ENCODE data around the gene METTL5.

METTL5 gene

GRCh38 chr2:169781249-169782013 is 43.3 kb downstream of the METTL5 start:
- DNase-seq (ENCODE audit: low read depth in 2 of 2): no peak

GRCh38 chr2:169778446-169778845 is 46.3 kb downstream of the METTL5 start:
- no peak for DNase-seq (ENCODE audit: low read depth in 2 of 2)

- no peak for DNase-seq (ENCODE audit: low read depth in 2 of 2)
These were observed 48.4 kb downstream of the METTL5 start for GRCh38 chr2:169776252-169776761.

GRCh38 chr2:169775765-169776164 is 48.9 kb downstream of the METTL5 start:
- no peak for DNase-seq (ENCODE audit: low read depth in 2 of 2)

- DNase-seq (ENCODE audit: low read depth in 2 of 2): no peak
These were observed 49.4 kb downstream of the METTL5 start for GRCh38 chr2:169775354-169775753.

GRCh38 chr2:169772651-169773050 is 52.1 kb downstream of the METTL5 start:
- no peak for DNase-seq (ENCODE audit: low read depth in 2 of 2)

GRCh38 chr2:169771612-169772011 is 53.1 kb downstream of the METTL5 start:
- no peak for DNase-seq (ENCODE audit: low read depth in 2 of 2)

- DNase-seq (ENCODE audit: low read depth in 2 of 2): no peak
These were observed 53.7 kb downstream of the METTL5 start for GRCh38 chr2:169771021-169771420.

GRCh38 chr2:169768262-169768995 is 56.3 kb downstream of the METTL5 start:
- DNase-seq (ENCODE audit: low read depth in 2 of 2): no peak

GRCh38 chr2:169767243-169767888 is 57.3 kb downstream of the METTL5 start:
- DNase-seq (ENCODE audit: low read depth in 2 of 2): peak in 1 of 2 donors; percentile 23

GRCh38 chr2:169765523-169765922 is 59.2 kb downstream of the METTL5 start:
- no peak for DNase-seq (ENCODE audit: low read depth in 2 of 2)

- no peak for DNase-seq (ENCODE audit: low read depth in 2 of 2)
These were observed 62.8 kb downstream of the METTL5 start for GRCh38 chr2:169761970-169762292.
